Sciatic nerve (tissue), 2 donors: ENCODE results near the gene RFC5. TPM values are rescaled to one million over a fixed set of nuclear protein-coding genes. Genes with fewer than 3 reads are reported as not detected.
"Not testable (repeated sequence)": the region's sequence is repeated elsewhere in the genome, so short reads cannot be mapped to it uniquely, and the experiment has no call there.

ENCODE experiments used
- ATAC-seq: fragments of 200-7000 bp; cut with Tn5 transposase; one replicate; pipeline ENCODE4 v1.9.1; 2020; ENCODE audit warnings: mild to moderate bottlenecking, moderate library complexity
- DNase-seq: peaks from one replicate; pipeline ENCODE4 v3.0.0-alpha.2; 2020; ENCODE audit warnings: low spot score
- intact Hi-C: fragments of 100-400 bp; cut with DNase I; formaldehyde crosslinking; loops from one replicate; pipeline ENCODE4 v1.14.2; 2022
- total RNA-seq: library from RNA; stranded (reverse); fragmentation: NEBNext Ultra II Directional; extraction: Animal tissue kit (Norgen Biotek cat#: 25700); gene quantifications from one replicate; pipeline ENCODE4 v1.2.1, GENCODE V29; 2021
- donor health status: DM: no; HTN: no; CAD: no.
- donor health status: DM: no; HTN: no; CAD: no.

Gene RFC5
- total RNA-seq, 1 donor from 2014 or later: 11.2 TPM

- ATAC-seq (no peak), DNase-seq (no peak)
- intact Hi-C loops: no loop called here
Observed at GRCh38 chr12:118011961-118012360, 4.5 kb upstream of the RFC5 start.

DNA sequence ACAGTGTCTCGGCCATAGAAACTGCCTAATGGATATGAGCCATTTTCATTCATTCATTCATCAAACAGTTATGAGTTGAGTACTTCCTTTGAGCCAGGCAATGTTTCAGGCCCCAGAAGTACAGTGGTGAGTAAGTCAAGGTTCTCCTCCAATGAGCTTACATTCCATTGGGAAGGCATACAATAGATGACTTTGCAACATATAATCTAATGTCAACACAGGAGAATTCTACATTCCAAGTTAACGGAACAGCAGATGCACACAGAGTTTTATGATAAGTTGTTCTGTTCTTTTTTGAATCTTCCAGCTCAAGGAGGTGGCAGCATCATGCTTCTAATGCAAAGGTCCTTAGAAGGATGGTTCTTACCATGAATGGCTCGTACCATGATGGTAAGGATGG, 3.2 kb upstream of the RFC5 start:
- DNase-seq (no peak), ATAC-seq (no peak)
- intact Hi-C loops: no loop called here

DNA sequence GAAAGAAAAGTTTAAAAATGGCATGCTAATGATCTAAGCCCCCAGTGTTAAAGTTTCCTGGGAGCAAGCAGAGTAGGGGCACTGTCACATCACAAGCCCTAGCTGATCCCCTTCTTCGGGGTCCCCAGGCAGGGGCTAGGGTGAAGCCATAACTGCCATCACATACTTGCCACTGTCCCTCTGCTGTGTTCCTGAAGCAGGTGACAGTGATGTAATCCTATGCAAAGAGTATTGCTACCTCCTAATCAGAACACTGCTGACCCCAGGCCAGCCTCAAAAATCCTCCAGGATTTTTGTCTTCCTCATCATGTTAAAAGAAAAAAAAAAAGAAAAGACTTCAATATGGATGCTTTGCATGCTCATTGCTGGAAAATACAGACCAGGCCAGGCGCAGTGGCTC, 1.2 kb upstream of the RFC5 start:
- intact Hi-C loops: no loop called here
- ATAC-seq: no peak

DNA sequence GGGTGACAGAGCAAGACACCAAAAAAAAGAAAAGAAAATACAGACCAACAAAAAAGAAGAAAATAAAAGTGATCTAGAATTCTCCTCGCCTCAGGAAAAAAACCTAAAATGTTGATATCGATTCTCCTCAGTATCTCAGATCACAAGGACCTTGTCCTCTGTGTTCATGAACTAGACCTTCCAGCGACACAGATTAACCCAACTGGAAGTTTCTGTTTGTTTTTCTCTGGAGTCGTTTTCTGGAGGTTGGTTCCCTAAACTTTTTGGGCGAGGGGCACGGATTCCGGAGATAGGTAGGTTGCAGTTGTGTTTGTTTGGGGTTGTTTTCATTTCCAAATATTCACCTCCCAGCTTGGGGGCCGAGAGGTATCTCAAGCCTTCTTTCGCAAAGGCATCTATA, 559 bp upstream of the RFC5 start:
- no peak for DNase-seq
- intact Hi-C loops: no loop called here
- peak; percentile 8 for ATAC-seq

More for the DNA sequence above, 1.2 kb upstream of the RFC5 start:
- DNase-seq: no peak

- no peak for ATAC-seq
- intact Hi-C loops: no loop called here
- no peak for DNase-seq
Observed at GRCh38 chr12:118017926-118018325, 1.4 kb downstream of the RFC5 start.

GRCh38 chr12:118020036-118020435, 3.5 kb downstream of the RFC5 start:
- DNase-seq (no peak), ATAC-seq (no peak)
- intact Hi-C loops: no loop called here

- DNase-seq, intact Hi-C loops, ATAC-seq: not testable (repeated sequence)
Observed at GRCh38 chr12:118022097-118022727, 5.7 kb downstream of the RFC5 start.

DNA sequence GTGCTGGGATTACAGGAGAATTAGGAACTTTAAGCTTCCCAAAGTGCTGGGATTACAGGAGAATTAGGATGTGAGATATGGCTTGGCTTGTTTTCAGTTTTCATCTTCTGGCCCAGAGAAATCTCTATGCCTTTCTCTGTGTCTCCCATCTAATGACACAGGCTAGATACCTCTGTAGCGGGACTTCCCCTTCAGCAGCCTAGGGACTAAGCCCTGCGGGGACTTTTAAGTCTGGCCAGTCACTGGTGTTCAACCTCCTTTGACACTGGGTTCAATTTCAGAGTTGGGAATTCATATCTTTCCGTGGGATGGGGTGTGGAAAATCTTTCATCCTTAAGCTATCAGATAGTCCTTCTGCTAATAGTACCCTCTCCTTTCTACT, 6.2 kb downstream of the RFC5 start:
- DNase-seq (no peak), ATAC-seq (no peak)
- intact Hi-C loops: no loop called here

GRCh38 chr12:118023301-118023860, 6.9 kb downstream of the RFC5 start:
- intact Hi-C loops: no loop called here
- DNase-seq: no peak
- no peak for ATAC-seq

DNA sequence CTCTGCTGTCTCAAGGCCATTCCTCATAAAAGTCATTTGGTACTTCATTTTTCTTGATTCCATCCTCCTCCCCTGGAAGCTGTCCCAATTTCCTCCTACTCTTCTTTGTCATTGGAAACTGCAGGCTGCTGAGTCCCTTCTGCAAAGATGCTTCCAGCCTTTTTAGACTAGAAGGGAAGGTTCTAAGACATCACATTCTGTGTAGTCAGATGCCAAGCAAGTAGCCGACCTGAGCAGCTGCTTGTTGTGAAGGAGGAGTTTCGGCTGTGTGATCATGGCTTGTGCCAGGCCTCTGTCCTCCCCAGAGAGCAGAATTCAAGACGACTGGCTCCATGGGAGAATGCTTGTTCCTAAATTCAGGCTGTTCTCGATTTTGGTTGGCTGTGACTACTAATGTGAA, 8.7 kb downstream of the RFC5 start:
- DNase-seq (no peak), ATAC-seq (no peak)
- intact Hi-C loops: no loop called here

GRCh38 chr12:118029166-118029565, 12.7 kb downstream of the RFC5 start:
- intact Hi-C loops: no loop called here
- DNase-seq (no peak), ATAC-seq (no peak)

DNA sequence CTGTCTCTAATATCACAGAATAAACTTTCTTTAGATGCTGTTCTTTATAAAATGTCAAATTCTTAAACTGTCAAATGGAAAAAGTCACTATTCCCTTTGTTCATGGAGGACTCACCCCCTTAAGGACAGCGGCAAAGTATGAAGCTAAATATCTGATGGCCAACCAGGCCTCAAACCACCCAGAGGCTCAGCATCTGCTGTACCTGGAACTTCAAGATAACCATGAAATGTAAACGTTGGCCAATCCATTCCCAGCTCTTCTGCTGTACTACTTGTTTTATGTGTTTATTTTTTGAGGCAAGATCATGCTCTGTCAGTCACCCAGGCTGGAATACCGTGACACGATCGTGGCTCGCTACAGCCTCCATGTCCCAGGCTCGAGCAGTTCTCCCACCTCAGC, 15.7 kb downstream of the RFC5 start:
- ATAC-seq (no peak), DNase-seq (no peak)
- intact Hi-C loops: no loop called here

GRCh38 chr12:118033323-118033722, 16.8 kb downstream of the RFC5 start:
- DNase-seq (no peak), ATAC-seq (no peak)
- intact Hi-C loops: no loop called here

DNA sequence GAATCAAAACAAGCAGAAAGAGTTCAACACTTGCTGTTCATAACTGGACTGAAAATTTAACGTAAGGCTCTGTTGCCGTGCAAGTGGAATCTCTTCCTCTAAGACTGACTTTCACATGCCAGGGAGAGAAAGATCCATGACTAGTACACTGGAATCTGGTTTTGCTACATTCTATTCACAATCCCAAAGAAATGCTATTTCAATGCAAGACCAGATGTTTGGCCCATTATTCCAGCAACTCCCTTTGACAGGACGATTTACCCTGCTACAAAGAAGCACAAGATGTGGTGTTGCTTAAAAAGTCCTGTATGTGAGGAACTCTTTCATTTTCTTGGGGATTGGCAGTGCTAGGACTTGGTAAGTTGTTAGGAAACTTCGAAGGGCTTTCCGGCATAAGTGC, 17.4 kb downstream of the RFC5 start:
- ATAC-seq (no peak), DNase-seq (no peak)
- intact Hi-C loops: no loop called here

DNA sequence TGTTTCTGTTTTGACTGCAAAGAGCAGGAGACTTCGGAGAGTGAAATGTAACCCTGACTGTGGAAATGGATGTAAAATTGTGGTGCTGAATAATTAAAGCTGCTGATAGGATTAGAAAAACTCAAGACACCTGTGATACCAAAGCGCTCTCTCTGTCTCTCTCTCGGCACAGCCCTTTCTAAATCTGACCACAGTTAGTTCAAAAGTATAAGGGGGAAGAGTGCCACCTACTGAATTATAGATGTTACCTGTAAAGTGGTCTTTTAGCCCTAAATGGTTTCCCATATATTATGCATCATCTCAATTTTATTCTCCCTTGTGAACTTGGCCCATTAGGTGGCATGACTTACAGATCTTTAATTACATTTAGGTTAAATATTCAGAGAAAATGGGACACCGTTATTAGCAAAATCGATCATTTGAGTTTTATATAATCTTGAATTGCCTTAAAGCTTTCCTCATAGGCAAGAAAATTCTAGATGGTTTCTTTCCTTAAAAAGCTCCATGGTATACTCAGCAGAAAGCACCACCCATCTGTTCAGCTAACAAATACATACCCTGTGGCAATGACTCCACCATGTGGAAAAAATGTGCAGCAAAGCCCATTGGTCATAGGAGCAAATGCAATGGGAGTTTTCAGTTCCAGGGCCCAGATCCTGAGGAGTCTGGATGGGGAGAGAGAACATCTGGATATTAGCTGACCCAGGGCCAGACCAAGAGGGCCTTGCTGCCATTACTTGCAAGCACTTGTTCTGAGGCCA, 18.1 kb downstream of the RFC5 start:
- DNase-seq (no peak), ATAC-seq (peak; percentile 63)
- intact Hi-C loops: no loop called here

DNA sequence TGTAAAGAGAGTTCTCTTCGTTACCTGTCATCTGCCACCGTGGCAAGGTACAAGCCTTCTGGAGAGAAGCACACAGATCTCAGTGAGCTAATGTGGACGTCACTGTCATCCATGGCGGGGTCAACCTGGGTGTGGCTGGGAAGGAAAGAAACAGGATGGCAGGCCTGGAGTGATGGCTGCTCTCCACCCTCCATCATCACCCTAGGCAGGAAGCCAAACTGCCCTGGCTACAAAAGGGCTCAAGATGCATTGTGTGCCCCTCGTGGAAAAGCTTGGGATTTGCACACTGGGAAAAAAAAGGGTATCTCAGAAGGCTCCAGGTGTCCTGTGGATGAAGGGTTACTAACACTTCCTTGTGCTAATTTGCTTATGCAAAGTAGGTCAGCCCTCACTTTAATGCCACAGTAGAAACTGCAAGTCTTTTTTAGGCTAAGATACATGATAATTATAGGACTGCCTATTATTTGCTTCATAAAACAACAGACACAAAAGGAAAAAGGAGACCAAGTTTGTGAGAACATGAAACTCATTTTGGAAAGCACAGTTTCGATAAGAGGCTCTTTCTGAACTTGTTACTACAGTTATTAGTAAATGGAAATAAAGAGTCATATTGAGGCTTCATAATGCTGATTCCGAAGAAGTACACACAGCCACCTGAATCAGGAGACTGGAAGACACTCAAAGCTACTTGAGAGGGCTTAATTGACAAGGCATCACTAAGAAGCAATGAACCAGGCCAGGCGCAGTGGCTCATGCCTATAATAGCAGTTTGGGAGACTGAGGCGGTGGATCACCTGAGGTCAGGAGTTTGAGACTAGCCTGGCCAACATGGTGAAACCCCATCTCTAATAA, 18.9 kb downstream of the RFC5 start:
- ATAC-seq: no peak

GRCh38 chr12:118036672-118037411, 20.3 kb downstream of the RFC5 start:
- ATAC-seq: no peak
- no peak for DNase-seq
- intact Hi-C loops: no loop called here

More for the DNA sequence above, 18.9 kb downstream of the RFC5 start:
- intact Hi-C loops: no loop called here
- DNase-seq: no peak

GRCh38 chr12:118038137-118038536, 21.6 kb downstream of the RFC5 start:
- DNase-seq (no peak), ATAC-seq (no peak)
- intact Hi-C loops: no loop called here

DNA sequence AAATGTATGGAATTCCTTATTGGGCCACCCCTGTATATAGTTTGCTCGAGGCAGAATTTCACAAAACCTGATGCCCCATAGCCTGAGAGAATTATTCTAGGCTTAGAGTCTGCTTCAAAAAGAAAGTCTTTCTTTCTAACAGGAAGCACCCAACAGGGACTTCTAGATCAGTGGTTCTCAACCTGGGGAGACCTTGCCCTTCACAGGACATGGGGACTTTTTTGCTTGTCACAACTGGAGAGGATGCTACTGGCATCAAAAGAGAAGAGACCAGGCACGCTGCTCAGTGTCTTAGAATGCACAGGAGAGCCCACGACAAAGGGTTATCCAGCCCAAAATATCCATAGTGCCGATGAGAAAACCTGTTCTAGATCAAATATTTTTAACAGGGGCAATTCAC, 25.6 kb downstream of the RFC5 start:
- no peak for DNase-seq
- intact Hi-C loops: no loop called here
- ATAC-seq: no peak
